Muscle of leg (tissue), 11 donors: ENCODE data around the gene MDFIC. TPM values are rescaled to one million over a fixed set of nuclear protein-coding genes. Genes with fewer than 3 reads are reported as not detected.

Experiments
- DNase-seq: peaks from one replicate; pipeline ENCODE4 v3.0.0; 2013
- H3K27ac ChIP-seq: one replicate; pipeline ENCODE4 v1.5.1; 2013; ENCODE audit warnings: mild to moderate bottlenecking, low read length, control low read depth
- H3K27me3 ChIP-seq: one replicate; pipeline ENCODE4 v1.6.1; 2013; ENCODE audit warnings: low read length; ENCODE audit not compliant: control insufficient read depth, insufficient read depth
- H3K36me3 ChIP-seq: one replicate; pipeline ENCODE4 v1.6.1; 2013; ENCODE audit warnings: low read length; ENCODE audit not compliant: control insufficient read depth, insufficient read depth
- H3K4me1 ChIP-seq: one replicate; pipeline ENCODE4 v1.6.1; 2013; ENCODE audit warnings: low read length; ENCODE audit not compliant: control insufficient read depth, insufficient read depth
- H3K4me3 ChIP-seq: one replicate; pipeline ENCODE4 v1.5.1; 2013; ENCODE audit warnings: low read length, control low read depth
- H3K9me3 ChIP-seq: replicated peaks from 2 replicates; pipeline ENCODE4 v1.6.1; 2013; ENCODE audit warnings: low read depth, low read length; ENCODE audit not compliant: control insufficient read depth
- WGBS: methylation state at CpG from one replicate; pipeline ENCODE4 v1.1.5; 2013; ENCODE audit warnings: missing lambda C conversion rate; ENCODE audit not compliant: insufficient coverage; 5-methylcytosine and 5-hydroxymethylcytosine counted together
- polyA plus RNA-seq, 8 donors: library from polyadenylated mRNA; unstranded; fragments of 120-200 nt; gene quantifications; one replicate each; pipeline versions ENCODE4 v1.2.1 to v1.2.3, GENCODE V29; 2013; ENCODE audit warnings: inconsistent platforms in 1 of 8, low replicate concordance in 1 of 8; ENCODE audit not compliant: insufficient read length in 8 of 8, insufficient read depth in 1 of 8
- total RNA-seq: library from RNA; stranded (reverse); fragments of 120-200 nt; gene quantifications from one replicate; pipeline ENCODE4 v1.2.4, GENCODE V29; 2013

MDFIC gene
- total and polyA plus RNA-seq, 9 donors: 24.5 to 44.3 (median 34.0) TPM

DNA sequence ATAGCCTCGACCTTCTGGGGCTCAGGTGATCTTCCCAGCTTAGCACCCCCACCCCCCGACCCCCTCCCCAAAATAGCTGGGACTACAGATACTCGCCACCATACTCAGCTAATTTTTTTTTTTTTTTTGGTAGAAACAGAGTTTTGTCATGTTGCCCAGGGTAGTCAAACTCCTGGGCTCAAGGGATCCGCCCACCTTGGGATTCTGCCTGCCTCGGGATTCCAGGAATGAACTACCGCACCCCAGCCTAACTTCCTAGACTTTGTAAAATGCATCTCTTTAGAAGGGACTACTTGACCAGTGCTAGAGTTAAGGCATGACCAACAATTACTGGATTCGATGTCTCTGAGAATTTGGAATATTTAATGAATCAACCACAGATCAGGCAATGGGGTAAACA lies 85.9 kb downstream of the MDFIC start:
- peak; percentile 28 for DNase-seq
- WGBS: no CpG with 5 or more reads among the region's 7 CpGs
- H3K27ac ChIP-seq: no peak overlapping the region

DNA sequence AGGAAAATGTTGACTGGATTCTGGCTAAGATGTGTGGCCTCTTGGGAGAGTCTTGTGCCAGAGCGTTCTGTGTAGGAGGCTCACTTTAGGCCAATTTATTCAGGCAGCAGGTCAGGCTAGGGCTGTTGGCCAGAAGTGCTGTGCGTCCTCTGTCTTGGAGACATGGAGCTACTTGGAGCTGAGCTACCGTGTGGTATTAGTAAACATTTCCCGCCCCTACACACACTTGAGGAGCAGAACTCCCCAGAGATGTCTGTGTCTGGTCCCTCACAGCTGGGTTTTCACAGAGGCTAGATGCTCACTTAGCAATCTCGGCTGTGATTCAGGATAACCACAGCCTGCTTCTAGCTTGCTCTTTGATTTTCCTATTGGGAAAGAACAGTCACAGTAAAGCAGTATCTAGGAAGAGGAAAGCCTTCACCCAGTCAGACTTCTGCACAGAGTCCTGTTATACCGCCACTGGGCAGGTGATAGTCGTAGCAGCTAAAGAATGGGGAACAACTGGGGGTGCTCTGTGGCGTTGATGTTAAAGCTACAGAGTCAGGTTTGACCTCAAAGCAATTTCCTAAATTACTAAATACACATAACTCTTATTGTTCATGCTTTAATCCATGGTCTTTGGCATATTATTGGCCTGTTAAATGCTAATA lies 86.7 kb downstream of the MDFIC start:
- H3K4me3 ChIP-seq: no peak overlapping the region
- H3K9me3 ChIP-seq: no peaks in the 10 kb centered on the region
- peaks cover 7% of the 10 kb centered on the region for H3K4me1 ChIP-seq
- WGBS: 8% methylated on average over 2 of the region's 8 CpGs
- no peaks in the 10 kb centered on the region for H3K27me3 ChIP-seq
- H3K36me3 ChIP-seq: peaks cover 2% of the 10 kb centered on the region
- H3K27ac ChIP-seq: peak overlapping the region; percentile 54
- DNase-seq: peak; percentile 96

More for the DNA sequence above, 85.9 kb downstream of the MDFIC start:
- Histone ChIP-seq H3K36me3 (peaks cover 2% of the 10 kb centered on the region), H3K4me1 (peaks cover 7% of the 10 kb centered on the region), H3K27me3 (no peaks in the 10 kb centered on the region), H3K9me3 (no peaks in the 10 kb centered on the region), H3K4me3 (no peak overlapping the region)

DNA sequence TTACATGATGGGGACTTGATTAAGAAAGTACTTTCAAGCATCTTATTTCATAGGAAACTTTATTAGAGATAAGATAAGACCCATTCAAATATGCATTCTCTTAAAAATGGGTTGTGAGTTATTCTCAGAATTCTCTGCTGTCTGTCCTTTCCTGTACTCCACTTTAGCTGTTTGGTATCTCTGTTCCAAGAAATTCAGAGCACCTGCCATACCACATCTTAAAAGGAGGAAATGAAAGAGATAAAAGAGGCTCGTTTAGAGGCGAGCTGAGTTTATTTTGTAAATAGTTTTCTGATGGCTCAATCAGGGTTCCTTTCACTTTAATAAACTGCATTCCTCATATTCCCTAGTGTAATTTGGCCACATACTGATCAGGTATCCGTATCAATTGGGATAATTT lies 87.2 kb downstream of the MDFIC start:
- Histone ChIP-seq H3K4me3 (no peak overlapping the region), H3K36me3 (peaks cover 3% of the 10 kb centered on the region), H3K4me1 (peaks cover 7% of the 10 kb centered on the region), H3K27me3 (no peaks in the 10 kb centered on the region), H3K9me3 (no peaks in the 10 kb centered on the region), H3K27ac (no peak overlapping the region)
- WGBS: no CpG with 5 or more reads among the region's 3 CpGs
- peak; percentile 26 for DNase-seq

DNA sequence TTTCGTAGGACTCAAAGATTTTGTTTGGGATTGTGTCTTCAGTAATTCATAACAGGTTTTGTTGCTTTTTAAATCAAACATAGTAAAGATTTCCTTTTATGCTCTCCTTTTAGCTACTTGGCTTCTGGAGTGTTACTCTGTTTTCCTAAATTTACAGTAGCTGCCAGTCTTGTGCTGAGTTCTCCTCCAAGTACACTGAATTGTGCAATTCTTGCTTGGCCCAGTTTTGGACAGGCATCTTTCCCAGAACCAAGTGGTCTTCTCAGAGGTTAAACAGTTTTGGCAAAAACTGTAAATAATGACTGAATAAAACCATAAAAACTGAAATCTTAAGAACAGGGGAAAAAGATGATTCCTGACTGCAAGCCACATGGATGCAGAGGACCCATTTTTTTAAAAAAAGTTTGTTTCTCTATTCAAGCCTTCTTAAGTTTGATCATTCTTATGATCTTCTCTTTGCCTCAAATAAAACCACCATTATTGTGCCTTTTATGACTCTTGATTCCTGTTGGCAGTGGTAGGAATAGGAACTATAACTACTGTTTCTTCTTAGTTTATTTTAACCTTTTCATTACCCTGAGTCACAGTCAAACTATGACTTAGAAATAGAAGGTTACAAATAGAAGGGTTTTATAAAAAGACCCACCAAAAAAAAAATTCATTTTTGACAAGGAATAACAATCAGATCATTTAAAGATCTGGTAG lies 88.0 kb downstream of the MDFIC start:
- Histone ChIP-seq H3K9me3 (no peaks in the 10 kb centered on the region), H3K36me3 (peaks cover 3% of the 10 kb centered on the region), H3K27me3 (no peaks in the 10 kb centered on the region), H3K4me1 (peaks cover 7% of the 10 kb centered on the region), H3K4me3 (no peak overlapping the region), H3K27ac (no peak overlapping the region)
- no CpG with 5 or more reads among the region's 1 CpG for WGBS
- DNase-seq: peak; percentile 93

DNA sequence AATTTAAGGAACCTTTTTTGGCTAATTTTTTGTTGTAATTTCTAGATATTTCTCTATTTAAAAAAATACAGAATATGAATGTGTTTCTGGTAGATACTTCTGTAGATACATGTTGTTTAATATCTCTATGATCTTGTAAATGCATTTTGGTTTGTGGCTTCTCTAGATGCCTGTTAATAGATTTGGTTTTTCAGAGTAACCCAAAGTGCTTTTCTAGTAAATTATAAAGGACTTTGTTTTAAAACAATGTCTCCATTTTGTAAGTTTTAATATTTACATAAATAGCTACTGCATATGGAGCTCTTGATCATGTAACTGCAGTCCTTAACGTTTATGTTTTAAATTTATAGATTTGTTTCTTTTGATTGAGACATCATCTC lies 88.5 kb downstream of the MDFIC start:
- H3K4me3 ChIP-seq: no peak overlapping the region
- H3K27me3 ChIP-seq: no peaks in the 10 kb centered on the region
- no peaks in the 10 kb centered on the region for H3K9me3 ChIP-seq
- DNase-seq: no peak
- H3K36me3 ChIP-seq: peaks cover 3% of the 10 kb centered on the region
- H3K4me1 ChIP-seq: peaks cover 7% of the 10 kb centered on the region
- WGBS: no CpG with 5 or more reads among the region's 1 CpG
- H3K27ac ChIP-seq: no peak overlapping the region

DNA sequence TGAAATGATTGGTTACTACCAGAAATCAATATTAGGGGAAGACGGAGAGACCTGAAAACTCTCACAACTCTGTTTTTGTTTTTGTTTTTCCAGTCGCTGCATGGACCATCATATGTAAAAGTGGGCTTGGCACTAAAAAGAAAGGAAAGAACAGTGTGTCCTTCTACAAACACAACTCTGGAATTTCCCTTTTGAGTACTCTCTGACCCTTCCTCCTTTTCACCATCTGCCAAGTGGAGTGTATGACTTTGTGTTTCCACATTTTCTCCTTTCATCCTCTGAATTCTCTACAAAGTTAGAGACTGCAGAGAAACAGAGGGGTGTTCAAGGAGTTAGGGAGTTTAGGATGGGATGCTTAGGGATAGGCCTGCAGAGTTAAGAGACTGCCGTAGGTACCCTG lies 92.0 kb downstream of the MDFIC start:
- no peak overlapping the region for H3K27ac ChIP-seq
- H3K4me3 ChIP-seq: no peak overlapping the region
- no peak for DNase-seq
- no peaks in the 10 kb centered on the region for H3K4me1 ChIP-seq
- no peaks in the 10 kb centered on the region for H3K27me3 ChIP-seq
- no peaks in the 10 kb centered on the region for H3K9me3 ChIP-seq
- peaks cover 9% of the 10 kb centered on the region for H3K36me3 ChIP-seq
- WGBS: 100% methylated on average over 1 of the region's 3 CpGs

DNA sequence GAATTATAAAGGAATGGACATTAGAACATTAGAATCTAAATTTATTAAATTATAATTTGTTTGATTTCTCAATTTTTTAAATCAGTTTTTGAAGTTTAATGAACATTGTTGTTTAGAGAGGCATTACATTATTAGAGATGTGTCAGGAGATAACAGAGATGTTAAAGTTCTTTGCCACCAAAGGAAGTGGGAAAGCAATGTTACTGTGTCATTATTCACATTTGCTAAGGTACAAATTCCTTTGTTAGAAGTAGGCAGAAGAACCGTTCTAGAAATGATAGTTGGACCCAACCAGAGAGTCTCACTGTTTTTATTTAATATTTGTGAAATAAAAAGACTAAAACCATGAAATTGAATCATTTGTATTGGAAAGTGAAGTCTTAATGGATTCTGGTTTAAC lies 92.9 kb downstream of the MDFIC start:
- no CpG with 5 or more reads among the region's 1 CpG for WGBS
- H3K36me3 ChIP-seq: peaks cover 9% of the 10 kb centered on the region
- no peak for DNase-seq

DNA sequence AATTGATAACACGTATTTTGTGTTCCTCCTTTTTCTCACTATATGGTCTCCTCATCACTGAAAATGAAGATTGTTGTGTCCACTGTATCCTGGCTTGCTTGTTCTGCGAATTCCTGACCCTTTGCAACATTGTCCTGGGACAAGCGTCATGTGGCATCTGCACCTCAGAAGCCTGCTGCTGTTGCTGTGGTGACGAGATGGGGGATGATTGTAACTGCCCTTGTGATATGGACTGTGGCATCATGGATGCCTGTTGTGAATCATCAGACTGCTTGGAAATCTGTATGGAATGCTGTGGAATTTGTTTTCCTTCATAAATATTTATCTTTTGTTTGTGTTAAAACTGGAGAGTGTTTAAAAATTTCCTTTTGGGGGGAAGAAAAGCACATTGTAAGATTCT lies 93.7 kb downstream of the MDFIC start:
- no peak for DNase-seq
- Histone ChIP-seq H3K27me3 (no peaks in the 10 kb centered on the region), H3K27ac (no peak overlapping the region), H3K36me3 (peaks cover 10% of the 10 kb centered on the region), H3K4me1 (no peaks in the 10 kb centered on the region), H3K4me3 (no peak overlapping the region), H3K9me3 (no peaks in the 10 kb centered on the region)
- 100% methylated on average over 3 of the region's 4 CpGs for WGBS

More for the DNA sequence above, 92.9 kb downstream of the MDFIC start:
- Histone ChIP-seq H3K4me1 (no peaks in the 10 kb centered on the region), H3K27me3 (no peaks in the 10 kb centered on the region), H3K27ac (no peak overlapping the region), H3K4me3 (no peak overlapping the region), H3K9me3 (no peaks in the 10 kb centered on the region)

DNA sequence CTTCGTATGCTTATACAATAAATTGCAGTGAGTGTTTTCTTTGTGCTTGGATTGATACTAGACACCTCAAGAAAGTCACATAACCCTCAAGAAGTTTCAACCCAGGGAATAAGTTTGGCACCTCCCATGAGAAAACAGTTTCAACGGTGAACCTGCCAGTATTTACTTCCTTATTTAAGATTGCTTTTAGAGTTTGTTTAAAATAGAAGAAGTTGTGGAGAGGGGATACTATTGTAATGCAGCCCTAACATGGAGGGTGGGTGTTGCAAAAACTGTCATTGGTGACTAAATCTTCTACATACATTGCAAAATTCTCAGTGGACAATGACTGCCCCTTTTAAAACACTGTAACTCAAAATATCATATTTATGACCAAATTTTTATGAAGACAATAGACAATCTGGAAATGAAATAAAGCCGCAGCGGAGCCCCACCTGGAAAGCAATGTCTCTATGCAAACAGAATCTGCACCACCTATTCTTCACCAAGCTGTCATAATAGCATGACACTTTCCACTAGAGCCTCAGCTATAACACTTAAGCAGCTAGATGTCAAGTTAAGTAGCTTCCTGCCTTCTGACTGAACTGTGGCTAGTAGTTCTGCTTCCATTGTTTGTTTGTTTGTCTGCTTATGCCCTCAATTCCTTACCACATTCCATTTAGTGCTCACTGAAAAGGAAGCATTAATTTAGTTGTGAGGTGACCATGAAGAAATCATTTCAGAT lies 98.2 kb downstream of the MDFIC start:
- H3K9me3 ChIP-seq: no peaks in the 10 kb centered on the region

DNA sequence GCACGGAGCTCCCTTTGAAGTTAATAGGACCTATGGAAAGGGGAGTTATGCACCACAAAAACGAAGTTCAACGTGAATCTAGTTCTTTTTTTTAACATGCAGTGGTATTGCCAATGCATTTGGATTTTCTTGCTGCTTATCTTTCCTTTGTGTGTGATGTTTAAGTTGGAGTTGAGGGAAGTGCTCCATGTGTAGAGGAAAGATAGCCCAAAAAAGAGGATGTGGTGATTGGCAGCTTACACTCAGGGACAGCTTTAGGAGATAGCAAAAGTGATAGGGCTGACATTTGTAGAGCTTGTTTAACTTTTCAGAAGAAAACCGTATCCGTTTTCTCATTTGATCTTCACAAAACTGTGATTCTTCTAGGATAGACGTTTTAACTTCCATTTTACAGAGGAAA lies 101.3 kb downstream of the MDFIC start:
- Histone ChIP-seq H3K27ac (no peak overlapping the region), H3K4me3 (no peak overlapping the region), H3K27me3 (no peaks in the 10 kb centered on the region), H3K4me1 (no peaks in the 10 kb centered on the region), H3K36me3 (peaks cover 2% of the 10 kb centered on the region), H3K9me3 (no peaks in the 10 kb centered on the region)
- peak; percentile 20 for DNase-seq
- WGBS: 46% methylated on average over 2 of the region's 6 CpGs

More for the DNA sequence above, 98.2 kb downstream of the MDFIC start:
- no peak overlapping the region for H3K27ac ChIP-seq
- H3K4me1 ChIP-seq: no peaks in the 10 kb centered on the region
- H3K27me3 ChIP-seq: no peaks in the 10 kb centered on the region
- WGBS: 93% methylated on average over 2 of the region's 4 CpGs
- no peak overlapping the region for H3K4me3 ChIP-seq
- DNase-seq: no peak
- H3K36me3 ChIP-seq: peaks cover 9% of the 10 kb centered on the region
